SKM-1 treated with dmso at 0.1 percent for 144 hours (cell line): ENCODE measurements around the gene ST6GALNAC4.

ENCODE experiments used
- DNase-seq: peaks from one replicate; lab custom pipeline; 2025; ENCODE audit not compliant: unreplicated experiment; lab: John Stamatoyannopoulos, UW

The ST6GALNAC4 gene, protein sequence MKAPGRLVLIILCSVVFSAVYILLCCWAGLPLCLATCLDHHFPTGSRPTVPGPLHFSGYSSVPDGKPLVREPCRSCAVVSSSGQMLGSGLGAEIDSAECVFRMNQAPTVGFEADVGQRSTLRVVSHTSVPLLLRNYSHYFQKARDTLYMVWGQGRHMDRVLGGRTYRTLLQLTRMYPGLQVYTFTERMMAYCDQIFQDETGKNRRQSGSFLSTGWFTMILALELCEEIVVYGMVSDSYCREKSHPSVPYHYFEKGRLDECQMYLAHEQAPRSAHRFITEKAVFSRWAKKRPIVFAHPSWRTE

GRCh38 chr9:127916720-127917581 lies at the start of gene ST6GALNAC4:
Gene ST6GALNAC4, minus strand, starts transcription at chr9:127917041. Its CDS starts 622 bp downstream, at chr9:127916419.
- DNase-seq: peak; percentile 85

DNA sequence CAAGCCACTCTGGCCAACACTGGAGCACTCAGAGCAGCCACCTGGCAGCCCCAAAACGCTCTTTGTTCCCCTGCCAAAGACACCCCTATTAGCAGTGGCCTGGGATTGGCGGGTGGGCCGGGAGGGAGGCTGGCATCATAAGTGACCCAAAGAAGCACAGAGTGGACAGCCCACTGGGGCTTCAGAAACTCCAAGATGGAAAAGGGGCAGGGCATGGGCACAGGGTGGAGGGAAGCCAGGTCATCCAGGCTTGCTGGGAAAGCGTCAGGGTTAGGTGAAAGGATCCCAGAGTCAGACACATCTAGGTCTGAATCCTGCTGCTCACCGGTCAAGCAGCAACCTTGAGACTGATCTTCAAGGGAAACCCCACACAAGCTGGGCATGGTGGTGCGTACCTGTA lies 49.1 kb upstream of the ST6GALNAC4 start:
- DNase-seq: no peak

DNA sequence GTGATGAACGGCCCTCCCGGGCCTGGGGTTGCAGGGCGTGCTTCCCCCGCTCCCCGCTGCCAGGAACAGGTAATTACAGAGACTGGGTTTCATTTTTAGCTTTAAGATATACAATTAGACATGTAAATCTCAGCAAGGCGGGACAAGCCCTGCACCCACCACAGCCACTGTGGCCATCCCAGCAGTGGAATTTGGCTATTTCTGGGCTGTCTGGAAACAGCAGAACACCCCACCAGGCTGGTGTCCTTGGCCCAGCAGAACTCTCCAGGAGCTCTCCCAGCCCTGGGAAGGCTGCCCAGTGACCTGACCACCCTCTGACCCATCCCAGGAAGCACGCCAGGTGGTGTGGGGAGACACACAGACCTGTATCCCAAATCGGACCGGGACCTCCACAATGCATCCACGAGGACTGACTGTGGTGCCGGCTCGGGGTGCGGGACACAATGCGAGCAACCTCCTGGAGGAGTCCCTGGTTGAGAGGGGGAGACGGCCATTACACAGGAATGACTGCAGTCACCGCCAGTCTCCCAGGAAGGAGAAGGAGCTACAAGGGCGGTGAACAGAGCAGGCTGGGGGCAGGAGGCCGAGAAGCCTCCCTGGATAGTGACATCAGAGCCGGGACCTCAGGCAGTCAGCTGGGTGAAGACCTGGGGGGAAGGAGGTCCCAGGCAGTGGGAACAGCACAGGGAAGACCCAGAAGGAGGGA lies 46.7 kb upstream of the ST6GALNAC4 start:
- DNase-seq: no peak

DNA sequence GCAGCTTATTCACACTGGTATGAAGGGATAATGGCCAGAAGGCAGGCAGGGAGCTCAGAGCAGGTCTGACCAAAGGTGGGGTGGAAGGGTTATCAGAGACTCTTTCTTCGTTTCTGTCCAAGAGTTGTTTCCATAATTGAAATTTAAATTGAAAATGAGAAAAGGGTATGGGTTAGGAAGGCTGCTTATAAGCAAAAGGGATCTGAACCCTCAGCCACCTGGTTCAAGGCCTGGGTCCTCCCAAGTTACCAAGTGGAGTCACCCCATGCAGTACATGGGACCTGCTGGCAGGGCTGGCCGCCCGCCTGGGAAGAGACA lies 46.2 kb upstream of the ST6GALNAC4 start:
- DNase-seq: no peak

DNA sequence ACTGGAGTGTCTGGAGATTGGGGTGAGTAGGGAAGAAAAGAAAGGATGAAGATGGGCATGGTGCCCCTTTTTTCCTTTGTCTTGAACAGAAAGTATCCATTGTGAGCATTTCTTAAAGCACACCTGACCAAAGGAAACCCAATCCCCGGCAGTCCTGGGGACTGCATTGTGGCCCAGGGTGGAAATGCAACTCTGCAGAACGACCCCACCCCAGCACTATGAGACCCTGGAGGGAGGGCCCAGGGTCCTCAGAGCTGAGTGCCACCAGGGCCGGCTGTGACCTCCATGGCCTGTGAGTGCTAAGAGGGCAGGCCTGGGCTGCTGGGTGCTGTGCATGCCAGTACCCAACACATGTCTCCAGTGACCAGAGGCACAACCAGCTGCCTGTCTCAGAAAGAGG lies 45.4 kb upstream of the ST6GALNAC4 start:
- no peak for DNase-seq

- DNase-seq: no peak
These were observed 44.8 kb upstream of the ST6GALNAC4 start for GRCh38 chr9:127961613-127962155.

DNA sequence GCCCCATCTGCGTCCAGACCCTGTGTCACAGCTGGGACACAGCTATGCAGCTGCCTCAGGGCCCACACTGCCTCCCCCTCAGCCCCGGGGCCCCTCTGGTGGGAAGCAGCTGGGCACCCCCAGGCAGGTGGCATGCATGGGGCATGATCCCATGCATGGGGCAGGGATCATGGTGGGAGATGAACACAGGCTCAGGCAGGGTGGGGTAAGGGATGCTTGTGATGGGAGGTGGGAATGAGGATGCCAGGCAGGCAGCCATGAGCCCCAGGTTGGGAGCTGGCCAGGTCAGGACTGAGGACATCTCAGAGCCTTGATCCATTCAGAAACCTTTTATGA lies 44.3 kb upstream of the ST6GALNAC4 start:
- no peak for DNase-seq

GRCh38 chr9:127960410-127961154 lies 43.7 kb upstream of the ST6GALNAC4 start:
- no peak for DNase-seq

GRCh38 chr9:127959841-127960409 lies 43.1 kb upstream of the ST6GALNAC4 start:
- no peak for DNase-seq

DNA sequence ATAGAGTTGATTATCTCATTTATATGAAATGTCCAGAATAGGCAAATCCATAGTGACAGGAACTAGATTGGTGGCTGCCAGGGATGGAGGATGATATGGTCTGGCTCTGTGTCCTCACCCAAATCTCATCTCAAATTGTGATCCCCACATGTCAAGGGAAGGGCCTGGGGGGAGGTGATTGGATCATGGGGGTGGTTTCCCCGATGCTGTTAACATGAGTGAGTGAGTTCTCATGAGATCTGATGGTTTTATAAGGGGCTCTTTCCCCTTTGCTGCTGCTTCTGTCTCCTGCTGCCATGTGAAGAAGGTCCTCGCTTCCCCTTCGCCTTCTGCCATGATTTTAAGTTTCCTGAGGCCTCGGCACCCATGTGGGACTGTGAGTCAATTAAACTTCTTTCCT lies 42.6 kb upstream of the ST6GALNAC4 start:
- no peak for DNase-seq

DNA sequence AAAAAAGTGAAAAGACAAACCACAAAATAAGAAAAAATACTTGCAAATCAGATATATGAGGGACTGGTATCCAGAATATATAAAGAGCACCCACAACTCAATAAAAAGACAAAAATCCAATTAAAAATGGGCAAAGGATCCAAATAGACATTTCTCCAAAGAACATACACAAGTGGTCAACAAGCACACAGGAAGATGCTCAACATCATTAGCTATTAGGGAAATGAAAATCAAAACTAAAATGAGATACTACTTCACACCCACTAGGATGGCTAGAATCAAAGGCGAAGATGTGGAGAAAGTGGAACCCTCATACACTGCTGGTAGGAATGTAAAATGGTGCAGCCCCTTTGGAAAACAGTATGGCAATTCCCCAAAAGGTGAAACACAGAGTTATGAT lies 41.9 kb upstream of the ST6GALNAC4 start:
- no peak for DNase-seq

DNA sequence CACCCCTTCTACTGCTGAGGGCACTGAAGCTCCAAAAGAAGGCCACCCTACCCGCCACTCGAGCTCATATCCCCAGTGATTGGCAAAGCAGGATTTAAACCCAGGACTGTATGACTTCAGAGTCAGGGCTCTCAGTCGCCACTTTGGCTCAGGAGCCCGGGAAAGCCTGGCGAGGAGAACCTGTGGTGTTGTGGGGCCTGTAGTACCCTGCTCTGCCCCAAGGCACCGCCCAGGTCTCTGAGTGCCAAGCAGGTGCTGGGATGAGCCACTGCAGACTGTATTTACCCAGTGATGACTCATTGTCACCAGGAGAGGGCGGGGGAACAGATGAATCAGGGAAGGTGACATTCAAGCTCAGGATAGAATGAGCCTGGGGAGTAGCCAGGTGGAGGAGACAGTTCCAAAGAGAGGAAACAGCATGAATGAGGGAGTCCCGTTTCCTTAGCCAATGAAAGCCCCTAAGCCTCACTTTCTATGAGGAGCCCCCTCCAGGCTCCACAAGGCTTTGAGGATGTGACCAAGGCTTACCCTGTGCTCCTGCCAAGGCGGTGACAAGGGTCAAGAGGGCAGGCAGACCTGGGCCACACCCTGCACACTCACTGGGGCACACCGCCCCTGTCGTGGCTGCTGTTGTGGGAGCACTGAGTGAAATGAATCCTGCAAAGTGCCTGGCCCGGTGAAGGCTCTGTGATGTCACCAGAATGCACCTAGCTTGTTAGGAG lies 38.6 kb upstream of the ST6GALNAC4 start:
- no peak for DNase-seq

- no peak for DNase-seq
These were observed 38.0 kb upstream of the ST6GALNAC4 start for GRCh38 chr9:127954831-127955293.

- no peak for DNase-seq
These were observed 37.1 kb upstream of the ST6GALNAC4 start for GRCh38 chr9:127953768-127954505.

DNA sequence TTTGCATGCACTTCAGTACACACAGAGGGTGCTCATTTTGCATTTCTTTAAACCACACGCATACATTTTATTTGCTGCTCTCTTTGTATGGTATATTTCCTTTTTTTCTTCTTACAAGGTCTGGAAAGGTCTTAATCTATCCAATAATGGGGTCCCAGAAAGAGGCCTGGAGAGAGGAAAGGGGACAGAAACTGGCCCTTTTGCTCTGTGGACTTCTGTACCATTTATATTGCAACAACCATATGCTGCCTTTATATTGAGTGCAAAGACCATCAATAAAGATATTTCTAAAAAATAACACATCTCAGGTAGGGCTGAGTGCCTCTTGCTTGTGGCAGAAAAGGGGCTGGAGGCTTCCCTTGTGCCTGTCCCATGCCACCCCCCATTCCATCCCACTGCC lies 36.3 kb upstream of the ST6GALNAC4 start:
- DNase-seq: no peak

DNA sequence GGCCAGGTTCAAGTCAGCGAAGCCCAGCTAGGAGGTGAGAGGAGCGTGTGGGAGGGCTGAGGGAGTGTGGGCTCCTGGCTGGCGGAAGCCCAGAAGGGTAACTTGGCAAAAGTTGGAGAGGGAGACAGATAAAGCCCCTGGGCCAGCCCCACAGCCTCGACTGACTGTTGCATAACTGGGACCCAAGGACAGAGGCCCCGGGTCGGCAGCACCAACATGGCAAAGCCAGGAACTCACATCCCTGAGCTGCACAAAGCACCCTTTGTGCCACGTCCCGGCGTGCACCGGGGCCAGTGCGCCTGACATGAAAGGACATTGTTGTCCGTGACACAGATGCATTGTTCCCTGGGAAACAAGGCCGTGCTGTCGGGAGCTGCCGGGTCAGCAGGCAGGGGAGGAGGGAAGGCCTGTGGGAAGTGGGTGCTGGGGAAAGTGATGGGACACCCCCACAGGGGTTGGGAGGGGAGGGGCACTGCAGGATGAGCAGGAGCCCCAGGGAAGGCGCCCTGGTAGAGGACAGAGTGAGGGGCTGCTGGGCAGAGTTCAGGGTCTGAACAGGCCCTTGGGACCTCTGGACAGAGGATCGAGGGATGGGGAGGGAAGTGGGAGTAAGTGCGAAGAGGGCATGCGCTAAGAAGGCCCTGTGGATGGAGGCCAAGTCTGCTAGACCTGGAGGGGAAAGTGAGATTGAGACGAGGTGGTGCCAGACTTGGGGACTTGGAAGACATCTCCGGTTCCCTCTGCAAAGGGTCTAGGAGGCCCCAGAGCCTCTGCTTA lies 33.9 kb upstream of the ST6GALNAC4 start:
- DNase-seq: no peak

- DNase-seq: no peak
These were observed 33.1 kb upstream of the ST6GALNAC4 start for GRCh38 chr9:127949827-127950512.
